A549 (cell line): ENCODE measurements around the gene ROS1. TPM values are rescaled to one million over a fixed set of nuclear protein-coding genes. Genes with fewer than 3 reads are reported as not detected.

Experiments
- ATAC-seq, 2 experiments: fragments of 200-7000 bp in 1 of 2; fragments of >200 bp in 1 of 2; cut with Nextera tagmentation in 1 of 2; cut with Tn5 transposase in 1 of 2; 3 replicates each; pipeline versions ENCODE4 v1.8.0 to v1.9.1; 2018 to 2020; ENCODE audit warnings: mild to moderate bottlenecking in 1 of 2, moderate library complexity in 1 of 2
- CTCF ChIA-PET: fragments of 300-600 bp; sonication (Branson Sonifier 250); formaldehyde crosslinking; extraction: SDS; loops from one replicate; lab custom pipeline; 2021; ENCODE audit warnings: antibody characterized with exemption, inconsistent platforms; lab: Yijun Ruan, JAX
- POLR2A ChIA-PET: fragments of 350-600 bp; formaldehyde crosslinking; extraction: SDS; loops from one replicate; lab custom pipeline; 2021; ENCODE audit warnings: antibody characterized with exemption, inconsistent platforms; lab: Yijun Ruan, JAX
- DNase-seq, 2 experiments: peaks; one replicate each; pipeline versions ENCODE4 v3.0.0 to v3.0.0-alpha.2; 2011 to 2016; ENCODE audit warnings: low read depth in 1 of 2, low spot score in 1 of 2
- FAIRE-seq: peaks from 2 replicates; lab custom pipeline; 2011; peaks lifted over from hg19 to GRCh38; lab: Jason Lieb, UNC
- H3K27ac ChIP-seq, 2 experiments: fragments of >200 bp; sonication (Bioruptor Twin); formaldehyde crosslinking; 3 replicates each; pipeline ENCODE4 v1.5.1; 2016 to 2017
- H3K4me1 ChIP-seq: fragments of >200 bp; sonication (Bioruptor Twin); formaldehyde crosslinking; 3 replicates; pipeline ENCODE4 v1.6.1; 2016
- H3K4me2 ChIP-seq: fragments of >200 bp; sonication (Bioruptor Twin); formaldehyde crosslinking; 3 replicates; pipeline ENCODE4 v1.6.1; 2016
- H3K4me3 ChIP-seq: fragments of >200 bp; sonication (Bioruptor Twin); formaldehyde crosslinking; 3 replicates; pipeline ENCODE4 v1.5.1; 2016
- H3K9me3 ChIP-seq: fragments of >200 bp; sonication (Bioruptor Twin); formaldehyde crosslinking; 3 replicates; pipeline ENCODE4 v1.6.1; 2016
- BHLHE40 ChIP-seq: IDR thresholded peaks from 2 replicates; pipeline ENCODE4 v1.6.1; 2012; ENCODE audit warnings: low read depth, low read length, inconsistent platforms
- CBX8 ChIP-seq: fragments of 200-600 bp; sonication (generic); IDR thresholded peaks from 2 replicates; pipeline ENCODE4 v1.6.1; 2016
- CHD4 ChIP-seq: fragments of 200-600 bp; sonication (generic); IDR thresholded peaks from 2 replicates; pipeline ENCODE4 v1.6.1; 2016; ENCODE audit warnings: antibody characterized with exemption, mild to moderate bottlenecking, borderline replicate concordance
- EHF ChIP-seq: fragments of 250-450 bp; sonication (Bioruptor Pico); IDR thresholded peaks from 2 replicates; pipeline ENCODE4 v1.5.0; 2020; ENCODE audit warnings: mild to moderate bottlenecking
- EP300 ChIP-seq, 2 experiments: fragments of >200 bp; sonication (Bioruptor Twin); formaldehyde crosslinking; IDR thresholded peaks; 2 replicates in 1 of 2; 3 replicates in 1 of 2; pipeline ENCODE4 v1.6.1; 2016 to 2017
- FOSB ChIP-seq: fragments of 250-450 bp; sonication (Bioruptor Pico); IDR thresholded peaks from 2 replicates; pipeline ENCODE4 v1.5.0; 2020; ENCODE audit warnings: mild to moderate bottlenecking, moderate library complexity
- GATA3 ChIP-seq: IDR thresholded peaks from 2 replicates; pipeline ENCODE4 v1.6.1; 2012; ENCODE audit warnings: borderline replicate concordance
- HDAC2 ChIP-seq: fragments of 200-600 bp; sonication (generic); IDR thresholded peaks from 2 replicates; pipeline ENCODE4 v1.6.1; 2016
- HEYL ChIP-seq: fragments of 250-450 bp; sonication (Bioruptor Pico); IDR thresholded peaks from 2 replicates; pipeline ENCODE4 v1.8.0; 2021; ENCODE audit warnings: mild to moderate bottlenecking, moderate library complexity
- HOXB5 ChIP-seq: fragments of 250-450 bp; sonication (Bioruptor Pico); IDR thresholded peaks from 2 replicates; pipeline ENCODE4 v1.5.0; 2020; ENCODE audit warnings: mild to moderate bottlenecking, moderate library complexity
- POLR2A ChIP-seq: IDR thresholded peaks from 2 replicates; pipeline ENCODE4 v1.6.1; 2012; ENCODE audit warnings: mild to moderate bottlenecking, low read length
- RCOR1 ChIP-seq: fragments of 150-350 bp; IDR thresholded peaks from 2 replicates; pipeline ENCODE4 v1.6.1; 2014; ENCODE audit warnings: antibody characterized with exemption, low read length, low read depth
- SMC3 ChIP-seq: fragments of >200 bp; sonication (Bioruptor Twin); formaldehyde crosslinking; IDR thresholded peaks from 3 replicates; pipeline ENCODE4 v1.6.1; 2018; ENCODE audit warnings: inconsistent platforms
- TP53 ChIP-seq: fragments of 250-450 bp; sonication (Bioruptor Pico); IDR thresholded peaks from 2 replicates; pipeline ENCODE4 v1.5.0; 2021; ENCODE audit warnings: mild to moderate bottlenecking, moderate library complexity
- ZC3H11A ChIP-seq: fragments of 450-650 bp; IDR thresholded peaks from 2 replicates; pipeline ENCODE4 v1.6.1; 2014; ENCODE audit warnings: antibody characterized with exemption, mild to moderate bottlenecking
- WGBS: methylation state at CpG from one replicate; pipeline ENCODE4 v1.1.6; 2017; ENCODE audit errors: missing lambda C conversion rate; 5-methylcytosine and 5-hydroxymethylcytosine counted together
- polyA plus RNA-seq, 4 experiments: library from polyadenylated mRNA; depleted of rRNA in 3 of 4; stranded (reverse); fragments of >200 nt; fragmentation: RNase III in 1 of 4; extraction: RNeasy Plus Mini Kit Qiagen cat#74134 plus additional on column Dnase treatment in 1 of 4; gene quantifications; 2 replicates in 3 of 4; 3 replicates in 1 of 4; pipeline ENCODE4 v1.2.3, GENCODE V29; 2011 to 2017
- TF ChIP-seq, protein P1 (sequence below): IDR thresholded peaks from 2 replicates; pipeline ENCODE4 v1.6.1; 2012; ENCODE audit warnings: low read depth, borderline replicate concordance
- TF ChIP-seq, protein P2 (sequence below): fragments of 200-600 bp; sonication (generic); IDR thresholded peaks from 2 replicates; pipeline ENCODE4 v1.6.1; 2016; ENCODE audit warnings: antibody characterized with exemption, mild to moderate bottlenecking, moderate library complexity
- TF ChIP-seq, protein P3 (sequence below): fragments of >200 bp; sonication (Bioruptor Twin); formaldehyde crosslinking; IDR thresholded peaks from 3 replicates; pipeline ENCODE4 v1.5.1; 2016
- TF ChIP-seq, protein P4 (sequence below): fragments of 450-650 bp; IDR thresholded peaks from 2 replicates; pipeline ENCODE4 v1.6.1; 2014; ENCODE audit warnings: antibody characterized with exemption
- TF ChIP-seq, protein P5 (sequence below): fragments of 150-350 bp; IDR thresholded peaks from 2 replicates; pipeline ENCODE4 v1.6.1; 2014; ENCODE audit warnings: low read depth, mild to moderate bottlenecking, low read length
- TF ChIP-seq, protein P6 (sequence below): fragments of 250-450 bp; sonication (Bioruptor Pico); IDR thresholded peaks from 2 replicates; pipeline ENCODE4 v1.5.0; 2020; ENCODE audit warnings: low read depth, mild to moderate bottlenecking, moderate library complexity
- TF ChIP-seq, protein P7 (sequence below): fragments of 250-450 bp; sonication (Bioruptor Pico); IDR thresholded peaks from 2 replicates; pipeline ENCODE4 v1.5.0; 2021; ENCODE audit warnings: mild to moderate bottlenecking, moderate library complexity, borderline replicate concordance

The ROS1 gene
- polyA plus RNA-seq, 2 of the 4 experiments (the other 2 are of a cell fraction) = 0.17 to 0.18 TPM

DNA sequence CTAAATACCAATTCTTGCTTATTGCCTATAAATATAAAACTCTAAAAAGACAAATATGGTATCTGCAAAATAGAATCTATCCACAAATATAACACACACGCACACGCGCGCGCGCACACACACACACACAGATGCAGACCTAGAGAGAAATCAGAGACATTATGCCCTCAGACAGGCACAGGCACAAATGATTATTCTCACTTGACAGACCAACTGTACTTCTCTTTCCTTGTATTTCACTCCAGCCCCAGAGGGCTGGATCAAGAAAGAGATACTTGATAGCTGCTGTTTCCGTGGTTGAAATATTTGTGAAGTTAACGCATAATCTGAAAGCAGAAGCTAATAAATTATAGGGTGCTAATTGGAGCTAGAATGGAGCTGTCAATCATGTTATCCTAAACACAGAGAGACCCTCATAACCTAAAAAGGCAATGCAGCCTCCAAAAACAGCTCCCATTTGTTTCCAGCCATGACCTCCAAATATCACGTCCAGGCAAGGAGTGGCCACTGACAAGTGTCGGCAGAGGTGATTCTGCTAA lies 148.9 kb downstream of the ROS1 start:
- DNase-seq (no peak), ATAC-seq (no peak), FAIRE-seq (no peak)
- Histone ChIP-seq H3K4me3 (no peak overlapping the region), H3K27ac (no peak overlapping the region), H3K4me2 (no peak overlapping the region), H3K9me3 (no peaks in the 10 kb centered on the region), H3K4me1 (no peaks in the 10 kb centered on the region)
- TF ChIP-seq HDAC2 (no peak), ZC3H11A (no peak), POLR2A (no peak), BHLHE40 (no peak)
- TF ChIP-seq, protein P1, sequence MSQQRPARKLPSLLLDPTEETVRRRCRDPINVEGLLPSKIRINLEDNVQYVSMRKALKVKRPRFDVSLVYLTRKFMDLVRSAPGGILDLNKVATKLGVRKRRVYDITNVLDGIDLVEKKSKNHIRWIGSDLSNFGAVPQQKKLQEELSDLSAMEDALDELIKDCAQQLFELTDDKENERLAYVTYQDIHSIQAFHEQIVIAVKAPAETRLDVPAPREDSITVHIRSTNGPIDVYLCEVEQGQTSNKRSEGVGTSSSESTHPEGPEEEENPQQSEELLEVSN = no peak
- 74% methylated on average over 10 of the region's 10 CpGs for WGBS
- POLR2A ChIA-PET = no interaction called here
- CTCF ChIA-PET = no interaction called here

DNA sequence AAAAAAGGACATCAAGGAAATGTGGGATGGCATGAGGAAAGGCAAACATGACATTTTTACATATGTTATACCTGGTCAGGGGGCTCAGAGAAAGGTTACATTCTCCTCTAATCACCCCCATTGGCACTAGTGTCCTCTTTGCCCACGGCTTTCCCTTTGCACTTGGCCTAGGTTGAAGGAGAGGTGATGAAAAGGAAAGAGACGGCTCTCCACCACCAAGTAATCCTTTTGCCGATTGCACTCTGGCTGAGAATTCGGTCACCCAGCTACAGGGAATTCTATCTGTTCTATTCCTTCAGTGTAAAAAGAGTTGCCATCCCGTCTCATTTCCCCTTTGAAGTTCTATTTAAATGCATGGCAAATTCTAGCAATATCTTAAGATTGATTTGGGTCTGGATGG lies 150.0 kb downstream of the ROS1 start:
- no peak for DNase-seq
- FAIRE-seq = no peak
- Histone ChIP-seq H3K4me3 (no peak overlapping the region), H3K27ac (no peak overlapping the region), H3K4me1 (no peaks in the 10 kb centered on the region), H3K9me3 (no peaks in the 10 kb centered on the region), H3K4me2 (no peak overlapping the region)
- ChIA-PET CTCF (no interaction called here), POLR2A (no interaction called here)
- WGBS = 23% methylated on average over 5 of the region's 5 CpGs
- TF ChIP-seq HEYL (CRISPR knock-in tag) = no peak
- TF ChIP-seq SMC3 = no peak
- TF ChIP-seq, protein P2, sequence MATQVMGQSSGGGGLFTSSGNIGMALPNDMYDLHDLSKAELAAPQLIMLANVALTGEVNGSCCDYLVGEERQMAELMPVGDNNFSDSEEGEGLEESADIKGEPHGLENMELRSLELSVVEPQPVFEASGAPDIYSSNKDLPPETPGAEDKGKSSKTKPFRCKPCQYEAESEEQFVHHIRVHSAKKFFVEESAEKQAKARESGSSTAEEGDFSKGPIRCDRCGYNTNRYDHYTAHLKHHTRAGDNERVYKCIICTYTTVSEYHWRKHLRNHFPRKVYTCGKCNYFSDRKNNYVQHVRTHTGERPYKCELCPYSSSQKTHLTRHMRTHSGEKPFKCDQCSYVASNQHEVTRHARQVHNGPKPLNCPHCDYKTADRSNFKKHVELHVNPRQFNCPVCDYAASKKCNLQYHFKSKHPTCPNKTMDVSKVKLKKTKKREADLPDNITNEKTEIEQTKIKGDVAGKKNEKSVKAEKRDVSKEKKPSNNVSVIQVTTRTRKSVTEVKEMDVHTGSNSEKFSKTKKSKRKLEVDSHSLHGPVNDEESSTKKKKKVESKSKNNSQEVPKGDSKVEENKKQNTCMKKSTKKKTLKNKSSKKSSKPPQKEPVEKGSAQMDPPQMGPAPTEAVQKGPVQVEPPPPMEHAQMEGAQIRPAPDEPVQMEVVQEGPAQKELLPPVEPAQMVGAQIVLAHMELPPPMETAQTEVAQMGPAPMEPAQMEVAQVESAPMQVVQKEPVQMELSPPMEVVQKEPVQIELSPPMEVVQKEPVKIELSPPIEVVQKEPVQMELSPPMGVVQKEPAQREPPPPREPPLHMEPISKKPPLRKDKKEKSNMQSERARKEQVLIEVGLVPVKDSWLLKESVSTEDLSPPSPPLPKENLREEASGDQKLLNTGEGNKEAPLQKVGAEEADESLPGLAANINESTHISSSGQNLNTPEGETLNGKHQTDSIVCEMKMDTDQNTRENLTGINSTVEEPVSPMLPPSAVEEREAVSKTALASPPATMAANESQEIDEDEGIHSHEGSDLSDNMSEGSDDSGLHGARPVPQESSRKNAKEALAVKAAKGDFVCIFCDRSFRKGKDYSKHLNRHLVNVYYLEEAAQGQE = no peak
- TF ChIP-seq EHF (CRISPR knock-in tag) = no peak
- no peak for TF ChIP-seq HOXB5
- no peak for TF ChIP-seq TP53 (CRISPR knock-in tag)
- no peak for TF ChIP-seq FOSB (CRISPR knock-in tag)
- TF ChIP-seq CBX8 = no peak
- TF ChIP-seq, protein P3, sequence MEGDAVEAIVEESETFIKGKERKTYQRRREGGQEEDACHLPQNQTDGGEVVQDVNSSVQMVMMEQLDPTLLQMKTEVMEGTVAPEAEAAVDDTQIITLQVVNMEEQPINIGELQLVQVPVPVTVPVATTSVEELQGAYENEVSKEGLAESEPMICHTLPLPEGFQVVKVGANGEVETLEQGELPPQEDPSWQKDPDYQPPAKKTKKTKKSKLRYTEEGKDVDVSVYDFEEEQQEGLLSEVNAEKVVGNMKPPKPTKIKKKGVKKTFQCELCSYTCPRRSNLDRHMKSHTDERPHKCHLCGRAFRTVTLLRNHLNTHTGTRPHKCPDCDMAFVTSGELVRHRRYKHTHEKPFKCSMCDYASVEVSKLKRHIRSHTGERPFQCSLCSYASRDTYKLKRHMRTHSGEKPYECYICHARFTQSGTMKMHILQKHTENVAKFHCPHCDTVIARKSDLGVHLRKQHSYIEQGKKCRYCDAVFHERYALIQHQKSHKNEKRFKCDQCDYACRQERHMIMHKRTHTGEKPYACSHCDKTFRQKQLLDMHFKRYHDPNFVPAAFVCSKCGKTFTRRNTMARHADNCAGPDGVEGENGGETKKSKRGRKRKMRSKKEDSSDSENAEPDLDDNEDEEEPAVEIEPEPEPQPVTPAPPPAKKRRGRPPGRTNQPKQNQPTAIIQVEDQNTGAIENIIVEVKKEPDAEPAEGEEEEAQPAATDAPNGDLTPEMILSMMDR = no peak
- TF ChIP-seq, protein P4, sequence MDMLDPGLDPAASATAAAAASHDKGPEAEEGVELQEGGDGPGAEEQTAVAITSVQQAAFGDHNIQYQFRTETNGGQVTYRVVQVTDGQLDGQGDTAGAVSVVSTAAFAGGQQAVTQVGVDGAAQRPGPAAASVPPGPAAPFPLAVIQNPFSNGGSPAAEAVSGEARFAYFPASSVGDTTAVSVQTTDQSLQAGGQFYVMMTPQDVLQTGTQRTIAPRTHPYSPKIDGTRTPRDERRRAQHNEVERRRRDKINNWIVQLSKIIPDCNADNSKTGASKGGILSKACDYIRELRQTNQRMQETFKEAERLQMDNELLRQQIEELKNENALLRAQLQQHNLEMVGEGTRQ = no peak
- ATAC-seq = no peak

DNA sequence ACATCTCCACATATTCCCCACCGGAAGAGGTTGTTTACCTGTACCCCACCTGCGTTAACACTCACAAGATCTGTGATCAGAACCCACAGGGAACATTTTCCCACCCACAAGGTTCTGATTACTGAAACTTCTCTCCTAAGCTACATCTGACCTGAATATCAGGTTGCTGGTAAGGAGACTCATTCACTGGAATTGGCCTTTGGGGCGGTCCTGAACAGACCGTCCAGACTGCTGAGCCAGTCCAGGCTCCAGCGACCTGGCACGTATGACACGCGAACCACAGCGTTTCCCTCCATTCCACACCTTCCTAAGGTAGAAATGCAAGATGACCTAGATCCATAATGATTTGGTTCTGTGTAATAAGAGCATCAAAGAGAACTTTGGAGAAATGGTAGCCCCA lies 150.5 kb downstream of the ROS1 start:
- POLR2A ChIA-PET = no interaction called here
- WGBS = 42% methylated on average over 9 of the region's 9 CpGs
- DNase-seq (no peak), ATAC-seq (no peak), FAIRE-seq (no peak)
- H3K4me3 ChIP-seq = no peak overlapping the region
- H3K27ac ChIP-seq = no peak overlapping the region
- no peaks in the 10 kb centered on the region for H3K9me3 ChIP-seq
- H3K4me2 ChIP-seq = no peak overlapping the region
- CTCF ChIA-PET = no interaction called here
- H3K4me1 ChIP-seq = no peaks in the 10 kb centered on the region
- TF ChIP-seq HDAC2 (no peak), EP300 (IDR thresholded peaks at IDR 0.05) (no peak), HEYL (CRISPR knock-in tag) (no peak), HOXB5 (no peak), CHD4 (no peak), SMC3 (no peak), RCOR1 (no peak), GATA3 (no peak), TP53 (CRISPR knock-in tag) (no peak)
- TF ChIP-seq, protein P1 = no peak
- TF ChIP-seq, protein P5, sequence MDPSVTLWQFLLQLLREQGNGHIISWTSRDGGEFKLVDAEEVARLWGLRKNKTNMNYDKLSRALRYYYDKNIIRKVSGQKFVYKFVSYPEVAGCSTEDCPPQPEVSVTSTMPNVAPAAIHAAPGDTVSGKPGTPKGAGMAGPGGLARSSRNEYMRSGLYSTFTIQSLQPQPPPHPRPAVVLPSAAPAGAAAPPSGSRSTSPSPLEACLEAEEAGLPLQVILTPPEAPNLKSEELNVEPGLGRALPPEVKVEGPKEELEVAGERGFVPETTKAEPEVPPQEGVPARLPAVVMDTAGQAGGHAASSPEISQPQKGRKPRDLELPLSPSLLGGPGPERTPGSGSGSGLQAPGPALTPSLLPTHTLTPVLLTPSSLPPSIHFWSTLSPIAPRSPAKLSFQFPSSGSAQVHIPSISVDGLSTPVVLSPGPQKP = no peak
- TF ChIP-seq, protein P6, sequence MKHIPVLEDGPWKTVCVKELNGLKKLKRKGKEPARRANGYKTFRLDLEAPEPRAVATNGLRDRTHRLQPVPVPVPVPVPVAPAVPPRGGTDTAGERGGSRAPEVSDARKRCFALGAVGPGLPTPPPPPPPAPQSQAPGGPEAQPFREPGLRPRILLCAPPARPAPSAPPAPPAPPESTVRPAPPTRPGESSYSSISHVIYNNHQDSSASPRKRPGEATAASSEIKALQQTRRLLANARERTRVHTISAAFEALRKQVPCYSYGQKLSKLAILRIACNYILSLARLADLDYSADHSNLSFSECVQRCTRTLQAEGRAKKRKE (CRISPR knock-in tag) = no peak
- TF ChIP-seq, protein P7, sequence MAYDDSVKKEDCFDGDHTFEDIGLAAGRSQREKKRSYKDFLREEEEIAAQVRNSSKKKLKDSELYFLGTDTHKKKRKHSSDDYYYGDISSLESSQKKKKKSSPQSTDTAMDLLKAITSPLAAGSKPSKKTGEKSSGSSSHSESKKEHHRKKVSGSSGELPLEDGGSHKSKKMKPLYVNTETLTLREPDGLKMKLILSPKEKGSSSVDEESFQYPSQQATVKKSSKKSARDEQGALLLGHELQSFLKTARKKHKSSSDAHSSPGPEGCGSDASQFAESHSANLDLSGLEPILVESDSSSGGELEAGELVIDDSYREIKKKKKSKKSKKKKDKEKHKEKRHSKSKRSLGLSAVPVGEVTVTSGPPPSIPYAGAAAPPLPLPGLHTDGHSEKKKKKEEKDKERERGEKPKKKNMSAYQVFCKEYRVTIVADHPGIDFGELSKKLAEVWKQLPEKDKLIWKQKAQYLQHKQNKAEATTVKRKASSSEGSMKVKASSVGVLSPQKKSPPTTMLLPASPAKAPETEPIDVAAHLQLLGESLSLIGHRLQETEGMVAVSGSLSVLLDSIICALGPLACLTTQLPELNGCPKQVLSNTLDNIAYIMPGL = no peak
